Measurements from ENCODE around the gene ADGRB2.

ADGRB2 gene

GRCh38 chr1:31757989-31758388, 6.2 kb downstream of the ADGRB2 start:
- no peak for TF ChIP-seq ZNF274 (IDR thresholded peaks at IDR 0.05; ENCODE audit: low read depth, low read length)
- H3K4me3 ChIP-seq (ENCODE audit: low read length), result no peak overlapping the region

- no peak overlapping the region for H3K4me3 ChIP-seq (ENCODE audit: low read length)
- TF ChIP-seq ZNF274 (IDR thresholded peaks at IDR 0.05; ENCODE audit: low read depth, low read length), result no peak
These were observed 6.9 kb downstream of the ADGRB2 start for GRCh38 chr1:31757204-31757679.

GRCh38 chr1:31756578-31756977, 7.6 kb downstream of the ADGRB2 start:
- TF ChIP-seq ZNF274 (IDR thresholded peaks at IDR 0.05; ENCODE audit: low read depth, low read length), result no peak
- H3K4me3 ChIP-seq (ENCODE audit: low read length), result no peak overlapping the region

- TF ChIP-seq ZNF274 (IDR thresholded peaks at IDR 0.05; ENCODE audit: low read depth, low read length), result no peak
These were observed 8.2 kb downstream of the ADGRB2 start for GRCh38 chr1:31755850-31756492.

GRCh38 chr1:31755197-31755611, 8.9 kb downstream of the ADGRB2 start:
- TF ChIP-seq ZNF274 (IDR thresholded peaks at IDR 0.05; ENCODE audit: low read depth, low read length), result no peak
- H3K4me3 ChIP-seq (ENCODE audit: low read length), result no peak overlapping the region

More at GRCh38 chr1:31755850-31756492, 8.2 kb downstream of the ADGRB2 start:
- no peak overlapping the region for H3K4me3 ChIP-seq (ENCODE audit: low read length)

GRCh38 chr1:31754397-31754796, 9.7 kb downstream of the ADGRB2 start:
- TF ChIP-seq ZNF274 (IDR thresholded peaks at IDR 0.05; ENCODE audit: low read depth, low read length), result no peak
- no peak overlapping the region for H3K4me3 ChIP-seq (ENCODE audit: low read length)

- H3K4me3 ChIP-seq (ENCODE audit: low read length), result no peak overlapping the region
- no peak for TF ChIP-seq ZNF274 (IDR thresholded peaks at IDR 0.05; ENCODE audit: low read depth, low read length)
These were observed 10.3 kb downstream of the ADGRB2 start for GRCh38 chr1:31753707-31754349.

GRCh38 chr1:31752952-31753475, 11.1 kb downstream of the ADGRB2 start:
- no peak for TF ChIP-seq ZNF274 (IDR thresholded peaks at IDR 0.05; ENCODE audit: low read depth, low read length)
- no peak overlapping the region for H3K4me3 ChIP-seq (ENCODE audit: low read length)

GRCh38 chr1:31752258-31752657, 11.9 kb downstream of the ADGRB2 start:
- no peak for TF ChIP-seq ZNF274 (IDR thresholded peaks at IDR 0.05; ENCODE audit: low read depth, low read length)
- no peak overlapping the region for H3K4me3 ChIP-seq (ENCODE audit: low read length)

GRCh38 chr1:31751822-31752241, 12.3 kb downstream of the ADGRB2 start:
- TF ChIP-seq ZNF274 (IDR thresholded peaks at IDR 0.05; ENCODE audit: low read depth, low read length), result no peak

GRCh38 chr1:31750858-31751510, 13.2 kb downstream of the ADGRB2 start:
- no peak for TF ChIP-seq ZNF274 (IDR thresholded peaks at IDR 0.05; ENCODE audit: low read depth, low read length)
- H3K4me3 ChIP-seq (ENCODE audit: low read length), result no peak overlapping the region

More at GRCh38 chr1:31751822-31752241, 12.3 kb downstream of the ADGRB2 start:
- no peak overlapping the region for H3K4me3 ChIP-seq (ENCODE audit: low read length)

GRCh38 chr1:31749785-31750735, 14.1 kb downstream of the ADGRB2 start:
- H3K4me3 ChIP-seq (ENCODE audit: low read length), result no peak overlapping the region
- TF ChIP-seq ZNF274 (IDR thresholded peaks at IDR 0.05; ENCODE audit: low read depth, low read length), result no peak

- H3K4me3 ChIP-seq (ENCODE audit: low read length), result no peak overlapping the region
- TF ChIP-seq ZNF274 (IDR thresholded peaks at IDR 0.05; ENCODE audit: low read depth, low read length), result no peak
These were observed 15.8 kb downstream of the ADGRB2 start for GRCh38 chr1:31748365-31748764.

GRCh38 chr1:31747304-31747703, 16.8 kb downstream of the ADGRB2 start:
- H3K4me3 ChIP-seq (ENCODE audit: low read length), result no peak overlapping the region
- no peak for TF ChIP-seq ZNF274 (IDR thresholded peaks at IDR 0.05; ENCODE audit: low read depth, low read length)
